ENCODE results near the gene NSD2. TPM values are rescaled to one million over a fixed set of nuclear protein-coding genes. Genes with fewer than 3 reads are reported as not detected.
A peak's percentile ranks its signal among the peaks of the same experiment; 100 is the strongest.

NSD2 gene
- total RNA-seq, 1 experiment from 2014 or later = 136 TPM

DNA sequence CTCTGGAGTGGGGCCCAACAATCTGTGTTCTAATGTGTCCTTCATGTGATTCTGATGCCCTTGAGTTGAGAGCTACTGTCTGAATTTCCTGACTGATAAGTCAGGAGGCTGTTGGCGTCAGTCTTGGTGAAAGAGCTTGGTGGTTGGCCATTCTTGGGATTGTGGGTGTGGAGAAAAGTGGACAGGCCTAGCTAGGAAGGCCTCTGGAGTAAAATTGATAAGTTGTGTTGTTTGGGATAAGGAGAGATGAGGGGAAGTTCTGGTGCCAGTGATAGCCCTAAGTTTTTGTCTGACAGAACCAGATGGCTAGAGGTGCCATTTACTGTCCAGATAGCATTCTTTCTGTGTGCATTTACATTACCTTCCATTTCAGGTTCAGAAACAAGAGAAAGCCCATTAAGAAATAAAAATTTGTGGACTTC, 11.7 kb downstream of the NSD2 start:
- H3K4me3 Mint-ChIP-seq = no peak overlapping the region
- no peak overlapping the region for H4K91ac ChIP-seq (ENCODE audit: insufficient read length, low read depth, low read length)
- no peak overlapping the region for H3K56ac ChIP-seq (ENCODE audit: insufficient read length, low read depth, low read length)
- no CpG with 5 or more reads among the region's 1 CpG for WGBS (ENCODE audit: extremely low coverage, insufficient read length, low lambda C conversion rate)
- no peak overlapping the region for H2BK15ac ChIP-seq (ENCODE audit: low read depth, low read length)
- H4K8ac ChIP-seq (replicated peaks; ENCODE audit: insufficient read length, low read depth, low read length) = no peak overlapping the region
- H3K4me1 Mint-ChIP-seq = peaks cover 9 to 14% of the 10 kb centered on the region in 2 experiments
- H3K18ac ChIP-seq (ENCODE audit: insufficient read length, low read depth, low read length) = no peak overlapping the region
- H2BK120ac ChIP-seq (ENCODE audit: low read depth, low read length, poor library complexity, severe bottlenecking) = no peak overlapping the region
- no peak overlapping the region for H3K27ac ChIP-seq (ENCODE audit: insufficient read length, low read depth, low read length)
- H4K5ac ChIP-seq (ENCODE audit: insufficient read length, low read depth, low read length) = no peak overlapping the region
- H2AFZ ChIP-seq (ENCODE audit: low read length) = no peak overlapping the region
- no peaks in the 10 kb centered on the region for H3K9me3 ChIP-seq (ENCODE audit: control insufficient read depth, low read depth, low read length)
- H4K20me1 ChIP-seq (ENCODE audit: control insufficient read depth, insufficient read depth, insufficient read length) = no peaks in the 10 kb centered on the region
- peaks cover 4 to 7% (median 5%) of the 10 kb centered on the region in 3 experiments; a peak in 4 of 7 replicates for H3K36me3 Mint-ChIP-seq (ENCODE audit: insufficient read depth in 1 of 3, low read depth in 3 of 3)
- no peaks in the 10 kb centered on the region for H3K27me3 Mint-ChIP-seq (ENCODE audit: low read depth)
- no peak overlapping the region for H3K14ac ChIP-seq (ENCODE audit: insufficient read depth, low read length)
- no peaks in the 10 kb centered on the region for H3K27me3 ChIP-seq (ENCODE audit: insufficient read depth, low read length)
- H3K79me1 ChIP-seq (ENCODE audit: insufficient read depth, low read depth, low read length, poor library complexity, severe bottlenecking) = peaks cover 21% of the 10 kb centered on the region
- no peaks in the 10 kb centered on the region for H3K23me2 ChIP-seq (ENCODE audit: insufficient read length, low read depth, low read length, poor library complexity, severe bottlenecking)
- H3K4ac ChIP-seq (ENCODE audit: low read depth, low read length) = no peak overlapping the region
- H3K4me2 ChIP-seq (ENCODE audit: insufficient read depth, insufficient read length, low read length) = no peak overlapping the region
- H3K27ac Mint-ChIP-seq = peak overlapping the region in 1 of 3 experiments; percentile 56; a peak in 4 of 7 replicates
- TF ChIP-seq, protein P1, sequence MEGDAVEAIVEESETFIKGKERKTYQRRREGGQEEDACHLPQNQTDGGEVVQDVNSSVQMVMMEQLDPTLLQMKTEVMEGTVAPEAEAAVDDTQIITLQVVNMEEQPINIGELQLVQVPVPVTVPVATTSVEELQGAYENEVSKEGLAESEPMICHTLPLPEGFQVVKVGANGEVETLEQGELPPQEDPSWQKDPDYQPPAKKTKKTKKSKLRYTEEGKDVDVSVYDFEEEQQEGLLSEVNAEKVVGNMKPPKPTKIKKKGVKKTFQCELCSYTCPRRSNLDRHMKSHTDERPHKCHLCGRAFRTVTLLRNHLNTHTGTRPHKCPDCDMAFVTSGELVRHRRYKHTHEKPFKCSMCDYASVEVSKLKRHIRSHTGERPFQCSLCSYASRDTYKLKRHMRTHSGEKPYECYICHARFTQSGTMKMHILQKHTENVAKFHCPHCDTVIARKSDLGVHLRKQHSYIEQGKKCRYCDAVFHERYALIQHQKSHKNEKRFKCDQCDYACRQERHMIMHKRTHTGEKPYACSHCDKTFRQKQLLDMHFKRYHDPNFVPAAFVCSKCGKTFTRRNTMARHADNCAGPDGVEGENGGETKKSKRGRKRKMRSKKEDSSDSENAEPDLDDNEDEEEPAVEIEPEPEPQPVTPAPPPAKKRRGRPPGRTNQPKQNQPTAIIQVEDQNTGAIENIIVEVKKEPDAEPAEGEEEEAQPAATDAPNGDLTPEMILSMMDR (conservative IDR thresholded peaks at IDR 0.05) = no peak
- no peak overlapping the region for H2BK12ac ChIP-seq (ENCODE audit: insufficient read length, low read depth, low read length)
- no peak for DNase-seq
- H3K79me2 ChIP-seq (ENCODE audit: insufficient read depth, low read length) = peaks cover 38% of the 10 kb centered on the region
- no peaks in the 10 kb centered on the region for H3K9me3 Mint-ChIP-seq
- no peak overlapping the region for H2AK5ac ChIP-seq (ENCODE audit: insufficient read length, low read length)
- H3T11ph ChIP-seq (ENCODE audit: low read length) = no peak overlapping the region
- H2BK20ac ChIP-seq (ENCODE audit: low read depth, low read length, poor library complexity, severe bottlenecking) = no peak overlapping the region
- no peak overlapping the region for H3K23ac ChIP-seq (ENCODE audit: insufficient read length, low read depth, low read length)
- H3K9ac ChIP-seq (ENCODE audit: extremely low read depth, insufficient read length, low read length) = no peak overlapping the region
- no peak overlapping the region for H2BK5ac ChIP-seq (ENCODE audit: insufficient read length, low read length)
- H3K4me1 ChIP-seq (ENCODE audit: insufficient read depth, low read length) = no peaks in the 10 kb centered on the region; the same call in 1 of the 2 replicates

All from H9 (cell line).